ENCODE results near the gene HS3ST2. TPM values are rescaled to one million over a fixed set of nuclear protein-coding genes. Genes with fewer than 3 reads are reported as not detected.

Gene HS3ST2
- polyA plus RNA-seq, 1 of the 3 experiments (the other 2 are of a cell fraction), result not detected

DNA sequence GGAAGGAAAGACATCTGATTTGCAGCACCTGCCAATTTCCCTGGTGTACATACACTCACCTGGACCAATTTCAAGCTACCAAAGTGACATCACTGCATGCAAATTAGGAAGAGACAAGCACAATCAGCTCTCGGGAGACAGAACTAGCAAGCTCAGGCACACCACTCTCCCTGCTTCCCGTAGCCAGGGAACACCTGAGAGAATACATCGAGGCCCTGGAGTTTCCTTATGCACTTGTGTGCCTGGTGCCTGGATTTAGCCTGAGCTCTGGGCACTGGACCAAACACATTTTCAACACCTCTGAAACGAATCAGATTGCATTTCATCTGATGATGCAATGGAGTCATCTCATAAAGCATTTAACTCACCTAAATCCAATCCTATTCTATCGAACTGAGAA lies 110.5 kb downstream of the HS3ST2 start (continued):
- TF ChIP-seq FOXJ3 (CRISPR knock-in tag; IDR thresholded peaks at IDR 0.05) (no peak), TAF1 (IDR thresholded peaks at IDR 0.05; ENCODE audit: borderline replicate concordance, low read depth, low read length) (no peak), TEAD4 (IDR thresholded peaks at IDR 0.05; ENCODE audit: borderline replicate concordance, insufficient read depth) (no peak)
- TF ChIP-seq, protein P1, sequence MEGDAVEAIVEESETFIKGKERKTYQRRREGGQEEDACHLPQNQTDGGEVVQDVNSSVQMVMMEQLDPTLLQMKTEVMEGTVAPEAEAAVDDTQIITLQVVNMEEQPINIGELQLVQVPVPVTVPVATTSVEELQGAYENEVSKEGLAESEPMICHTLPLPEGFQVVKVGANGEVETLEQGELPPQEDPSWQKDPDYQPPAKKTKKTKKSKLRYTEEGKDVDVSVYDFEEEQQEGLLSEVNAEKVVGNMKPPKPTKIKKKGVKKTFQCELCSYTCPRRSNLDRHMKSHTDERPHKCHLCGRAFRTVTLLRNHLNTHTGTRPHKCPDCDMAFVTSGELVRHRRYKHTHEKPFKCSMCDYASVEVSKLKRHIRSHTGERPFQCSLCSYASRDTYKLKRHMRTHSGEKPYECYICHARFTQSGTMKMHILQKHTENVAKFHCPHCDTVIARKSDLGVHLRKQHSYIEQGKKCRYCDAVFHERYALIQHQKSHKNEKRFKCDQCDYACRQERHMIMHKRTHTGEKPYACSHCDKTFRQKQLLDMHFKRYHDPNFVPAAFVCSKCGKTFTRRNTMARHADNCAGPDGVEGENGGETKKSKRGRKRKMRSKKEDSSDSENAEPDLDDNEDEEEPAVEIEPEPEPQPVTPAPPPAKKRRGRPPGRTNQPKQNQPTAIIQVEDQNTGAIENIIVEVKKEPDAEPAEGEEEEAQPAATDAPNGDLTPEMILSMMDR (IDR thresholded peaks at IDR 0.05), result no peak

DNA sequence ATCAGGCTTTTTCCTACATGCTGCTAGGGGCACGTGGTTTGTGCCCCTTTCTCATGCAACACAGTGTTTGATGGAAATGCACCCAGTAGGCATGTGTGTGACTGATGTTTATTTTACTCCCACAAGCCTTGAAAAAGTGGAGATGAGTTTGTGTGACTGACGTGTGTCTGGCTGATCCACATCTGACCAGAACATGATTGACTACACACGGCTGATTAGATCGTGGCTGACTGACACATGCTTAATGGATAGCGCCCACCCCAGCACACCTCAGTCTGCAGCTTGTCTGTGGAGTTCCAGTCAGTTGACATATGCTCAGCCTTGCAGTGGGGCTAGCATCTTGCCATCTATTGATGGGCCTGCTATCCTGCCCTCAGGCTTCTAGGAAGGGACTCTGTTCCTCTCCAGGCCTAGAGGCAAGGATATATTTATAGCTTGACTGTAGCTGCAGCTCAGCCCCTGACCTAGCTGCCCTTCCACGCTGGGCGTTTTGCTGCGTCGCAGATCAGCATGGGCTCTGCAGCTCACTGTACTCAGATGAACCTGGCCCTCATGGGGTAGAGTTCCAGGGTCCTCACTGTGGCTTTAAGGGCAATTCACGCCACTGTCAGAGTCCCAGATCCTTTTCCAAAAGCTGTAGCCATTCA lies 112.3 kb downstream of the HS3ST2 start:
- Histone ChIP-seq H3K27ac (ENCODE audit: low read depth in 2 of 2, low read length in 1 of 2) (no peak overlapping the region), H2AFZ (ENCODE audit: low read depth) (no peak overlapping the region), H4K20me1 (ENCODE audit: insufficient read depth) (no peaks in the 10 kb centered on the region), H3K79me2 (ENCODE audit: insufficient read depth) (no peaks in the 10 kb centered on the region), H3K36me3 (replicated peaks in 1 of 2; ENCODE audit: control insufficient read depth in 1 of 2, insufficient read depth in 2 of 2, low read length in 1 of 2) (no peaks in the 10 kb centered on the region), H3K9me2 (no peaks in the 10 kb centered on the region), H3K4me2 (no peak overlapping the region), H3K27me3 (ENCODE audit: insufficient read depth) (no peaks in the 10 kb centered on the region), H3K9me3 (no peaks in the 10 kb centered on the region), H3F3A (replicated peaks; ENCODE audit: insufficient read depth) (no peaks in the 10 kb centered on the region), H3K4me3 (ENCODE audit: low read depth in 2 of 2, low read length in 1 of 2) (no peak overlapping the region), H3K9ac (no peak overlapping the region), H3K4me1 (ENCODE audit: control insufficient read depth in 1 of 2, insufficient read depth in 2 of 2, low read depth in 1 of 2, low read length in 1 of 2) (peaks cover 0 to 6% of the 10 kb centered on the region in 2 experiments; a peak in 1 of 4 replicates)
- DNase-seq, result peak; percentile 21
- TF ChIP-seq USF1 (IDR thresholded peaks at IDR 0.05; ENCODE audit: borderline replicate concordance, low read depth) (no peak), GABPA (IDR thresholded peaks at IDR 0.05; ENCODE audit: low read depth) (no peak), RFX5 (IDR thresholded peaks at IDR 0.05; ENCODE audit: low read length) (no peak), EZH2phosphoT487 (IDR thresholded peaks at IDR 0.05; ENCODE audit: borderline replicate concordance, low read depth) (no peak), TAF1 (IDR thresholded peaks at IDR 0.05; ENCODE audit: borderline replicate concordance, low read depth, low read length) (no peak), NRF1 (IDR thresholded peaks at IDR 0.05; ENCODE audit: low read depth, low read length) (no peak), ELF1 (IDR thresholded peaks at IDR 0.05) (no peak), CHD2 (IDR thresholded peaks at IDR 0.05; ENCODE audit: low read length, partially characterized antibody) (no peak), RAD21 (IDR thresholded peaks at IDR 0.05; ENCODE audit: low read length) (no peak), MEF2A (IDR thresholded peaks at IDR 0.05; ENCODE audit: borderline replicate concordance, low read depth) (no peak), YY1 (IDR thresholded peaks at IDR 0.05; ENCODE audit: low read depth) (no peak), FOXM1 (IDR thresholded peaks at IDR 0.05; ENCODE audit: low read depth) (no peak), PBX3 (IDR thresholded peaks at IDR 0.05) (no peak), RXRA (IDR thresholded peaks at IDR 0.05; ENCODE audit: borderline replicate concordance, low read depth) (no peak), EP300 (IDR thresholded peaks at IDR 0.05; ENCODE audit: borderline replicate concordance in 1 of 2, low read depth in 1 of 2, low read length in 1 of 2) (no peak)
- TF ChIP-seq, protein P2, sequence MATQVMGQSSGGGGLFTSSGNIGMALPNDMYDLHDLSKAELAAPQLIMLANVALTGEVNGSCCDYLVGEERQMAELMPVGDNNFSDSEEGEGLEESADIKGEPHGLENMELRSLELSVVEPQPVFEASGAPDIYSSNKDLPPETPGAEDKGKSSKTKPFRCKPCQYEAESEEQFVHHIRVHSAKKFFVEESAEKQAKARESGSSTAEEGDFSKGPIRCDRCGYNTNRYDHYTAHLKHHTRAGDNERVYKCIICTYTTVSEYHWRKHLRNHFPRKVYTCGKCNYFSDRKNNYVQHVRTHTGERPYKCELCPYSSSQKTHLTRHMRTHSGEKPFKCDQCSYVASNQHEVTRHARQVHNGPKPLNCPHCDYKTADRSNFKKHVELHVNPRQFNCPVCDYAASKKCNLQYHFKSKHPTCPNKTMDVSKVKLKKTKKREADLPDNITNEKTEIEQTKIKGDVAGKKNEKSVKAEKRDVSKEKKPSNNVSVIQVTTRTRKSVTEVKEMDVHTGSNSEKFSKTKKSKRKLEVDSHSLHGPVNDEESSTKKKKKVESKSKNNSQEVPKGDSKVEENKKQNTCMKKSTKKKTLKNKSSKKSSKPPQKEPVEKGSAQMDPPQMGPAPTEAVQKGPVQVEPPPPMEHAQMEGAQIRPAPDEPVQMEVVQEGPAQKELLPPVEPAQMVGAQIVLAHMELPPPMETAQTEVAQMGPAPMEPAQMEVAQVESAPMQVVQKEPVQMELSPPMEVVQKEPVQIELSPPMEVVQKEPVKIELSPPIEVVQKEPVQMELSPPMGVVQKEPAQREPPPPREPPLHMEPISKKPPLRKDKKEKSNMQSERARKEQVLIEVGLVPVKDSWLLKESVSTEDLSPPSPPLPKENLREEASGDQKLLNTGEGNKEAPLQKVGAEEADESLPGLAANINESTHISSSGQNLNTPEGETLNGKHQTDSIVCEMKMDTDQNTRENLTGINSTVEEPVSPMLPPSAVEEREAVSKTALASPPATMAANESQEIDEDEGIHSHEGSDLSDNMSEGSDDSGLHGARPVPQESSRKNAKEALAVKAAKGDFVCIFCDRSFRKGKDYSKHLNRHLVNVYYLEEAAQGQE (IDR thresholded peaks at IDR 0.05; ENCODE audit: low read depth, low read length), result no peak
- CTCF ChIA-PET, result interaction anchor here (0.6 to 5.8 kb wide), 4 partner anchors 26 to 134 kb away, joined by 3 to 39 read pairs (median 6); no protein-coding TSS in a partner anchor
- POLR2A ChIA-PET, result no interaction called here
- 38% methylated on average over 9 of the region's 10 CpGs for WGBS (ENCODE audit: low lambda C conversion rate)
